Stimulated activated CD8-positive, alpha-beta memory T cell treated with anti-CD3 and anti-CD28 coated beads, Interleukin-7, amount 100 ng/mL, for 48 hours (primary cell): Measurements from ENCODE around the gene FIZ1.

Source experiments
- DNase-seq, 2 donors: peaks; one replicate each; pipeline ENCODE4 v3.0.0-alpha.2; 2020; ENCODE audit warnings: low read depth in 1 of 2; ENCODE audit errors: extremely low read depth in 1 of 2

FIZ1 gene

DNA sequence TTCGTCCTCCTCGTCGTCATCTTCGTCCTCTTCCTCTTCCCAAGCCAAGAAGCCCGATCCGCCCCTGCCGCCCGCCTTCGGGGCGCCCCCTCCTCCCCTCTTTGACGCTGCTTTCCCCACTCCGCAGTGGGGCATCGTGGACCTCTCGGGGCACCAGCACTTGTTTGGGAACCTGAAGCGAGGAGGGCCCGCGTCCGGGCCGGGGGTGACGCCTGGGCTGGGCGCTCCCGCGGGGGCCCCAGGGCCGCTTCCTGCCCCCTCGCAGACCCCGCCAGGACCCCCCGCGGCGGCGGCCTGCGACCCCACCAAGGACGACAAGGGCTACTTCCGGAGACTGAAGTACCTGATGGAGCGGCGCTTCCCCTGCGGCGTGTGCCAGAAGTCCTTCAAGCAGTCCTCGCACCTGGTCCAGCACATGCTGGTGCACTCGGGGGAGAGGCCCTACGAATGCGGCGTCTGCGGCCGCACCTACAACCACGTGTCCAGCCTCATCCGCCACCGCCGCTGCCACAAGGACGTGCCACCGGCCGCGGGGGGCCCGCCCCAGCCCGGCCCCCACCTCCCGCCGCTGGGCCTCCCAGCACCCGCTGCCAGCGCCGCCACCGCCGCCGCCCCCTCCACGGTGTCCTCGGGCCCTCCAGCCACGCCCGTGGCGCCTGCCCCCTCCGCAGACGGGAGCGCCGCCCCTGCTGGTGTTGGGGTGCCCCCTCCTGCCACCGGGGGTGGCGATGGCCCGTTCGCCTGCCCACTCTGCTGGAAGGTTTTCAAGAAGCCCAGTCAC, 14.8 kb upstream of the FIZ1 start:
- DNase-seq: no peak

DNA sequence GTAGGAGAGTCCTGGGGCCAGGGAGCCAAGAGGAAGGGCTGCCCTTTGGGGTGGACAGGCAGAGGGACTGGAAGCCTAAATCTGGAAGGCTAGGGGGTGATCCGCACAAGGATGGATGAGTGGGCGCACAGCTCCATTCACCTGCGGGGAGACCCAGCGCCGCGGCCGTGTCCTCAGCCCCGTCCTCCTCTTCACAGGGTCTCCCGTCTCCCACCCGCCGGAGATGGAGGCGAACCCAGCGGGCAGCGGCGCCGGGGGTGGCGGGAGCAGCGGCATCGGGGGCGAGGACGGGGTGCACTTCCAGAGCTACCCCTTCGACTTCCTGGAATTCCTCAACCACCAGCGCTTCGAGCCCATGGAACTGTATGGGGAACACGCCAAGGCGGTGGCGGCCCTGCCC, 14.1 kb upstream of the FIZ1 start:
- no peak for DNase-seq

- DNase-seq: no peak
These were observed 12.8 kb upstream of the FIZ1 start for GRCh38 chr19:55611983-55612645.

GRCh38 chr19:55611300-55611982, 12.1 kb upstream of the FIZ1 start:
- no peak for DNase-seq

GRCh38 chr19:55609326-55609725, 10.0 kb upstream of the FIZ1 start:
- DNase-seq: no peak

DNA sequence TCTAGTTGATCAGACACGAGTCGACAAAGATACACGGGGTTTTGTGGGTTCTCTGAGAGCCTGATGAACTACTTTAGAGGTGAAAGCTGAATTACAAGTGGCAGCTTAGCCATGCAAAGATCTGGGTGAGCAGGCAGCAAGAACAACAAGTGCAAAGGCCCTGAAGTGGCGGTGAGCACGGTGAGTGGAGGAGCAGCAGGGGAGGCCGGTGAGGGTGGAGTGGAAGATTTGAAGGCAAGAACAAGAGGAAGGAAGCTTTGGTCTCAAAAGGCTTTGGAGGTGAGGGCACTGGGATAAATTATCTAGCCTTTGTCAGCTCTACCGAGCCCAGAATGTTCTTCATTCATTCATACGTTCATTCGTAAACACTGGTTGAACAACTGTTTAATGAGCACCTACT, 7.5 kb upstream of the FIZ1 start:
- no peak for DNase-seq

- no peak for DNase-seq
These were observed 7.1 kb upstream of the FIZ1 start for GRCh38 chr19:55606471-55606787.

DNA sequence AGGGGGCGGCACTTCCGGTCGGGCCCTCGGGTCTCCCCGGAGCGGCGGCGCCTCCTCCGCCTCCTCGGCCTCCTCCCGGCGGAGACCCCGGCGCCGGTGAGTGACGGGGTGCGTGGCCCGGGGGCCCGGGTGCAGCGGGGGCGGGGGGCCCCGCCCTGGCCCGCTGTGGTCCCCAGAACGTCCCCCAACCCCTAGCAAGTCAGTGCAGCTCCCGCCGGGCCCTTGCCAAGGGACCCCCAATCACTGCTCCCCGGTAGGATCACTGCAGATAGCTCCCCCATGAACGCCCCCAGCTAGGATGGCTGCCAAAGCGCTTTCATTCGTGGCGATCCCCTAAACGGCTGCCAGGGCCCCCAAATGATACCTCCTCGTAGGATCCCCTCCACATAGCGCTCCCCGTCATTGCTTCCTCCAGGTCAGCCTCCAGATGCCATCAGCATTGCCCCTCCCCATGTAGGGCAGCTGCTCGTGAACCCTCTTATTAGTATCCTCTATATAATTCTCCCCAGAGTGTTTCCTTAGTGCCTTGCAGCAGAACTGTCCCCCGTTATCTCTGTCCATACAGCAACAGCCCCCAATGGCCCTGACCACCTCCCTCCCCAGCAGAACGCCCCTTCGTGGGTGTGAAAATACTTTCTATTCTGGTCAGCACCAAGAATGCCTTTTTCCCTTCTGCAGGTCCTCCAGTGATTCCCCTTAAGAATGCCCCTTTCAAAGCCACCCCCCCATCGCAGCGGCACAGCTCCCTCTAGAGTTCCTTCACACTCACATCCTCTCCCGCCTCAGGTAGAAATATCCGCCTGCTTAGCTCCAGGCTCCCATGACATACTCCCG, 6.5 kb upstream of the FIZ1 start, which contains the start of gene ZNF865:
Gene ZNF865 (plus strand): TSS at position 11 of the 834 bp plus-strand sequence. CDS start 7,972 bp downstream, outside the sequence.
- DNase-seq: peak; percentile 38 to 61

- peak; percentile 98 to 99 for DNase-seq
These were observed 5.9 kb upstream of the FIZ1 start for GRCh38 chr19:55605207-55605636.

- no peak for DNase-seq
These were observed 4.4 kb upstream of the FIZ1 start for GRCh38 chr19:55603581-55604292.

DNA sequence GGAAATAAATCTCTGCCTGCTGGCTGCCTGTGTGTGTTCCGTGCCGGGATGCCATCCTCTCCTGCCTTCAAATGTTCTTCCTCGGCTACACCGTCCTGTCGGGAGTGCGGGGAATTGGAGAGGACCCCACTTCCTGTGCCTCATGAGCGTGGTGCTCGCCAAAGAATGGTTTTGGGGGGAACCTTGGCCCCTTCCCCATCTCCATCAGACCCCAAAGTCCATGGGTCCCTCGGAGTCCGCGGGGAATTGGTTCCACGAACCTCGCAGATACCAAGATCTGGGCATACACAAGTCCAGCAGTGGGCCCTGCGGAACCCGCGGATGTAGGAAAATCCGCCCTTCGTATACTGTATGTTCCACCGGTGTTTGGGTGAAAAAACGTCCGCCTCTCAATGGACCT, 3.8 kb upstream of the FIZ1 start:
- no peak for DNase-seq

GRCh38 chr19:55602104-55603001, 3.0 kb upstream of the FIZ1 start:
- DNase-seq: no peak

- DNase-seq: no peak
These were observed 1.8 kb upstream of the FIZ1 start for GRCh38 chr19:55601084-55601483.

GRCh38 chr19:55600662-55601028, 1.3 kb upstream of the FIZ1 start:
- DNase-seq: no peak

DNA sequence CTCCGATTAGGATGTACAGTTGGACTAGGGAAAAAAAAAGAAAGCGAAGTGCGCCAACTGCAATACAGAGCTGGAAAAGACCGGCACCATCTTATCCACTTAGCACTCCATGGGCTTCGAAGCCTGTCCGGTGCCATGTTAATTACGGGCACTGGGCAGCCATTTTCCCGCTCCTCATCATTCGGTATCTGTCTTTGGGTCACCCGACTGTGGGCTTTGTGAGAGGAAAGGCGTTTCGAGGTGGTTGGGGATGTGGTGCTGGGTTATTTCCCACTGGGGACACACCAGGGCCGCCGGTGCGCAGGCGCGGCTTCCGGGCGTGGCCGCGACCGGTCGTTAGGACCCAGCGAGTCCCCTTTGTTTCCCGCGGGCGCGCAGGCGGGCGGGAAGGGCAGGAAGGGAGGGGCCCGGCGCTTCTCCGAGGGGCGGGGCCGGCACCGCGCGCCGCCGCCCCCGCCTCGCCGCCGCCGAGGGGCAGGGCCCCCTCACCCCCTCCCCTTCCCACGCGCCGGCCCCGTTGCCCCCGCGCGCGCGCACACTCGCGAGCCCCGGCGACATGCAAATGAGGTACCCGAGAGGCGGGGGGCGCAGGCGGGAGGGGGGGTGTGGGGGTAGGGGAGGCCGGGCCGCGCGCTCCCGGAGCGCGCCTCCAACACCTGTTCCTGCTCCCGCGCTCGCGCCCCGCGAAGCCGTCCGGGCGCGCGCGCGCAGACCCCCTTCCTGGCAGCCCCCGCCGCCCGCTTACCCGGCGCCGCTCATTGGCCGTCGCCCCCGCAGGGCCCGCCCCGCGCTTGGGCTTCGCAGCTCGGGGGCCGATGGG, 735 bp upstream of the FIZ1 start, which contains the start of gene ZNF524:
Gene ZNF524 (plus strand): TSS at position 447 of the 820 bp plus-strand sequence. CDS start 1,825 bp downstream, outside the sequence.
- DNase-seq: peak; percentile 70 to 73

DNA sequence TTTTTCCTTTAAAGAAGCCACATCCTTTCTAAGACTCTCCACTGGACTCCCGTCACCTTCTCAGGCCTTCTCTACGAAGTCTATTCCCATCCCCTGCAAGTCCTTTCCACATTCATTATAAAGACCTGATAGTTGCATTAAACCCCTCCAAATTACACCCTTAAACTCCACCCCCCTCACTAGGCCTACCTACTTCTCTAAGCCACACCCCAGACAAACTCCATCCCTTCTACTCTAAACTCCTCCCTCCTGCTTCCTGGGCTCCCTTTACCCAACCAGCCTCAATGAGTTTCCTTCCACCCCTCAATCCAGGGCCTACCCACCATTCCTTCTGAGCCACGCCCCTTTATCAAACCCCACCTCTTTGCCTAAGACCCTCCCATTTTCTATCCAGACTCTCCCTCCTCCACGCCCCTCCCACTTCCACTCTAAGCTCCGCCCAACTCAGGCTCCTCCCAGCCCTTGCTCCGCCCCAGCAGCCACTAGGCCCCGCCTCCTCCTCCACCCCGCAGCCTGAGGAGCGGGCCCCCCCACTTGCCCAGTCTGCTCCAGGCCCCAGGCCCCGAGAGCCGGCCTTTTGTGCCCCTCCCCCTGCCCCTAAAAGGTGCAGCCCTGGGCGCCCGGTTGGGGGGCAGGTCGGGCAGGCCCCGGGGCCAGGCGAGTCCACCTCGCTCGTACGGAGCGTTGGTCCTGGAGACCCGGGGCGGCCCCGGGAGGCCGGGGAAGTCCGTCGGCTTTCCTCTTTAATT, 424 bp downstream of the FIZ1 start:
- DNase-seq: peak; percentile 87 to 89

DNA sequence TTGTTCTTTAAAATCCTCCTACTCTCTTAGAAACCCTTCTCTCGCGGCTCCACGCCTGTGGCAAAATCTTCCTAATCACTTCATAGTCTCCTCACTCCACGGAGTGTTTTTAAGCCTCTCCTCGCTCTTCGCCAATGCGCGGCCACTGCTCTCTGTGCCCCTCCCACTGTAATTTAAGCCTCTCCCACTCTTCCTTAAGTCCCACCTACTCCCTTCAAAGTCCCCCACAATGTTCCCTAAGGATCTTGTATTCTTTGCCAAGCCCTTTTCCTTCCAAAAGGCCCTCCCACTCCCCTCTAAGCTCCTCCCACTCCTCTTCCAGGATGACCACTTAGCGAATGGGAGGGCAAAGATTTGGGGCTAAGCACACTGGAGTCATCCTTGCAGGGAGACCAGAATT, 1.3 kb downstream of the FIZ1 start:
- DNase-seq: no peak

DNA sequence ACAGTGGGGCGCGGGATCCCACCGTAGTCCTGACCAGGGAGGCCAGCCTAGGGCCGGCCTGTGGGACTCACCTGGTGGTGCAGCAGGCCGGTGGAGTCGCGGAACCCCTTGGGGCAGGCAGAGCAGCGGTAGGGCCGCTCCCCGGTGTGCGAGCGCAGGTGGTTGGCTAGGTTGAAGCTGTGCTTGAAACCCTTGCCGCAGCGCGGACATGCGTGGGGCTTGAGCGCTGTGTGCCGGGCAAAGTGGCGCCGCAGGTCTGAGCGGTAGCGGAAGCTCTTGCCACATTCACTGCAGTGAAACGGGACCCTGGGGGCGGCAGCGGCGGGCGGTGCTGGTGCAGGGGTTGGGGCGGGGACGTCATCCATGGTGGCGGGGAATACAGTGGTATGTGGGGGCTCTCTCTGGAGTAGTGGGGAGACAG, 1.8 kb downstream of the FIZ1 start:
- DNase-seq: no peak
